Stimulated activated CD4-positive, alpha-beta T cell treated with anti-CD3 and anti-CD28 coated beads, Interleukin-4, amount 100 ng/mL, for 1 hour (primary cell): Measurements from ENCODE around the gene TSPAN14.

Experiments
- DNase-seq: peaks from one replicate; pipeline ENCODE4 v3.0.0-alpha.2; 2020

Gene TSPAN14

GRCh38 chr10:80457554-80458262, 3.6 kb downstream of the TSPAN14 start:
- DNase-seq, result no peak

GRCh38 chr10:80458263-80458625, 4.1 kb downstream of the TSPAN14 start:
- no peak for DNase-seq

GRCh38 chr10:80458638-80459037, 4.5 kb downstream of the TSPAN14 start:
- DNase-seq, result no peak

GRCh38 chr10:80459047-80459865, 5.1 kb downstream of the TSPAN14 start:
- no peak for DNase-seq

DNA sequence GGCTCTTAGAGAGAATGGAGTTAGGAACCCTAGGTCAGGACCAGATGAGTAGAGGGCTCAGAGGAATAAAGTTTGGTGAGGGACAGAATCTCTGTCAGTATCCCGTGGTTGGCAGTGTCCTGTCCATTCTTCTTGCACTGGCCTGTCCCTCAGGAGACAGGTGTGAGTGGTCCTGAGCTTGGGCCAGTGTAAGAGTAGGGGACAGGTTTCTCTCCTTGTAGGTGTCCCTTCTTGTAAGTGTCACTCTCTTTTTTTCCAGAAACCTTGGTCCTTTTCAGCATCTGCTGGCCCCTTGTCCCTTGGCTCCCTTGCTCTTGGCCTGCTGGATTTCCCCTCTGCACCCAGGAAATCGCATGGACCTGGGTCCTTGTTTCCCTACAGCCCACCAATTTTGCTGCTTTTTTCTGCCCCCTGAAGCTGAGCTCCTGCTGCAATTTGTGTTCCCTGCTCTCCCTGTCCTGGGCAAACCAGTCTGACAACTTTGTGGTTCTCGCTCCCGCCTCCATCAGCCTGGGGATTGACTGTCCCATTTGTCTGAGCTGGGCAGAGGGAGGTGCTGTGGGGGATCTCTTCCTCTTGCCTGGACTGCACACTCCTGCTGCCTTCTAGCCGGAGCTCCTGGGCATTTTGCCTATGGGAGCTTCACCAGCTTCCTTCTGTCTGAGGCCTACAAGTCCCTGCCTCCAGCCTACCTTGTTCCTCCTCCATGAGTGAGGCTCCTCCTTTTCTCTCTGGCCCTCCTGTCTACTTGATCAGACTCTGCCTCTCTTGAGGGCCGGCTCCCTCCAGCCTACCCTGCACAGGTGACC, 6.5 kb downstream of the TSPAN14 start:
- no peak for DNase-seq

- no peak for DNase-seq
Observed at GRCh38 chr10:80461208-80462183, 7.4 kb downstream of the TSPAN14 start.

DNA sequence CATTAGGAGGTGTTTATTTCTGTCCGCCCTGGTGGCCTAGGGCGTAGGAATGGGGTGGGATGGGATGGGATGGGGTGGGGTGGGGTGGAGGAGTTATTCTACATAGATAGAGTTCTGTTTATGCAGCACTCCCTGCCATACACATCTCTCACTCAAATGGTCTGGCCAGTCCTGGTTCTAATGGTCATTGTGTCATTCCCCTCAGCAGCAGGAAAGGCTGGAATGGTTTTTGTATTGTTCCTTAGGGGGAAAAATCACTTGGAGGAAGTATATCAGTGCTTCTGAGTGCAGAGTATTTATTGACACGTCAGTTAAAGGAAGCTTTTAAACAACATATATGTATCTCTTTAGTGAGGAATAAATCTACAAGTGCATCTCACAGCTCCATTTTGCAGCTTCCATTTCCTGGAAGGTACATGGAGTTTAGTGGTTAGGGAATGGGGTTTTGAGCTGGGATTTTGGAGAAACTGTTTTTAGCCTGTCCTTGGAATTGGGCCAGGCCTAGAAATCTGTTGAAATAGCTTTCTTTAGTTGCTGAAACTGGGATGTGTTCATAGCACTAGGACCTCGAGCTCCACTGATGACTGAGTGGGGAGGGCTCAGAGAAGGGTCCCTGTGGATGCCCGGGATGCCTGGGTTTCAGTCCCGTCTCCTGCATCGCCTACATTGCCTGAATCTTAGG, 8.3 kb downstream of the TSPAN14 start:
- no peak for DNase-seq

- DNase-seq, result no peak
Observed at GRCh38 chr10:80462981-80463741, 9.1 kb downstream of the TSPAN14 start.

- DNase-seq, result no peak
Observed at GRCh38 chr10:80463868-80464267, 9.8 kb downstream of the TSPAN14 start.

DNA sequence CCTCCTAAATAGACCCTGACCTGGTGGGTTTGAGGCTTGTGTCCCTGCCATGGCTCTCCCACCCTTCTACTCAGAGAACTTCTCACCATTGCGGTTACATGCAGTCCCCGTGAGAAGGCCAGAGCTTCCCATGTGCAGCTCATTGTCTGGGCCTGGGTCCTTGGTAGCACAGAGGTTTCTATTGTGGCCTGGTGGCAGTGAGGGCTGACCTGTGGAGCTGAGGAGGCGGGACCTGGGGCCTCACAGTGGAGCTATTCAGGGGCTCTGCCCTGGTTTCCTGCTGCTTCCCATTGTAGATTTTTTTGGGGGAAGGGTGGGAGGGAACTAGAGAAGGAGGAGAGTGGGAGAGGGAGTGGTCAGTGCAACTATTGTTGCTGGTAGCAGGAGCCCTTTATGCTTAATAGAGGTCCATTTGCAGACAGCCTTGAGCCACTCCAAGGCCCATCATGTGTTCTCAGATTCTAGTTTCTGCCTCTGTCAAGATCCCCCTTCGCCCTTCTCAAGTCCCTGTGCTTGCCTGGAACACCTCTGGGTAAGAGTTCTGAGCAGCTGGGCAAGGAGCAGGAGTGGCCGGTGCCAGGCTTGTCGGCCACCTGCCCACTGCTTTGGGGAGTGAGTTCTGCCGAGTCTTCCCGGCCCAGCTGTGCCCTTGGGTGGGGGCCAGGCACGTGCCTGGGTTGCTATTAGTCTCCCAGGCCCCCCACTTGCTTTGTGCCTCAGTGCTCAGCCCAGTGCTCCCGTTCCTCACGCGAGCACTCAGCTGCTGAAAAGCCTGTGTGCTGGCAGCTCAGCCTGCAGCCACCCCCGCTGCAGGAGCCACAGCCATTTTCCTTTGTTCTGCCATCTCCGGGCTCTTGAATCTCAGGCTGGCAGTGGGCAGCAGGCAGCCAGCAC, 10.7 kb downstream of the TSPAN14 start:
- DNase-seq, result peak; percentile 40

DNA sequence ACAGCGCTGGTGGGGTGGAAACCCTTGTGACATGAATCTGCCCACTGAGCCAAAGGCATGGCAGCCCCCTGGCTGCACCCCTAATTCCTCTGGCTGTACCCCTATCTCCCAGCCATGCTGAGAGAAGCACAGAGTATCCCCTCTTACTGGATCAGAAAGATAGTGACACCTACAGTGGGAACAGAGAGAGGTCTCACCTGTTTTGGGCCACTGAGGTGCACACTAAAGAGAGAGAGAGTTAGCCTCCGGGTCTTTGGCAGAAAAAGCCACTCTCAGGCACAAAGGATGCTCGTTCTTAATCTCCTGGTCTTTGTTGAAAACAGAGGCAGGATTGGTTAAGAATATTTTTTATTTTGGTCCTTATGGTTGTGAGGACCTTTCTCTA, 11.3 kb downstream of the TSPAN14 start:
- DNase-seq, result no peak

- peak; percentile 54 for DNase-seq
Observed at GRCh38 chr10:80465839-80466590, 11.9 kb downstream of the TSPAN14 start.

DNA sequence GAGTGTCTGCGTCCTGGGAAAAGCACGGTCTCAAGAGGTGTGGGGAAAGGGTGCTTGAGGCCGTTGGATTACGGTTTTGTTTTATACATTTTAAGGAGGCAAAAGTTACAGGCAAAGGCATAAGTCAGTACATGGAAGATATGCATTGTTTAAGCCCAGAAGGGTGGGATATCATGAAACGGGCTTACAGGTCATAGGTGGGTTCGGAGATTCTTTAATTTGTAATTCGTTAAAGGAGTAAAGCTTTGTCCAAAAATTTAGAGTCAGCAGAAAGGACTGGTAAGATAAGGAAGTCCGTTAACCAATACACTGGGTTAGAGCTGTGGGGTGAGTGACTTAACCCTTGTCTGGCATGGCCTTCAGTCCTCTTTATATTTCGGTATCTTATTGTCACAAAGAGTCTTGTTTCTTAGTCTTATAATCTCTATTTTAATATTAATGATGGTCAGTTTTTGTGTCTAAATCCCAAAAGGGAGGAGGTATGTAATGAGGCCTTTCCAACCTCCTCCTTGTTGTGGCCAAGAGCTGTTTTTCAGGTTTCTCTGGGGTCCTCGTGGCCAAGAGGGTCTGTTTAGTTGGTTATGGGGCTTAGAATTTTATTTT, 12.7 kb downstream of the TSPAN14 start:
- DNase-seq, result no peak

DNA sequence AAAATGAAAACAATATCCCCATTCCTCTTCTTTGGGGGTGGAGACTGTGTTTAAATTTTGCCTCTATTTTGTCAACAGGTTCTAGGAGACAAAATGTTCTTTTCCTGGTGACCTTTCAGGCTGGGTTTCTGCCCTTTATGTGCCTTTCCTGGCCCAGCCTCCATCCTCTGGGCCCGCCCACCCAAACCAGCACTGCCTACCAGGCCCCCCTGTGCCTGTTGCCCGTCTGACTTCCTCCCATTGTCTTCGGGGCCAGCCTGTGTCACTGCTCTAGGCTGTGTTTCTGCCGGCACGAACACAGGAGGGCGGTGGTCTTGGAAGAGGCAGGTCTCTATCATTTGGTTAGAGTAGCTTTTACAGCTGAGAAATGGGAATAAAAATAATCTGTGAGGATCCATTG, 13.9 kb downstream of the TSPAN14 start:
- DNase-seq, result peak; percentile 67

DNA sequence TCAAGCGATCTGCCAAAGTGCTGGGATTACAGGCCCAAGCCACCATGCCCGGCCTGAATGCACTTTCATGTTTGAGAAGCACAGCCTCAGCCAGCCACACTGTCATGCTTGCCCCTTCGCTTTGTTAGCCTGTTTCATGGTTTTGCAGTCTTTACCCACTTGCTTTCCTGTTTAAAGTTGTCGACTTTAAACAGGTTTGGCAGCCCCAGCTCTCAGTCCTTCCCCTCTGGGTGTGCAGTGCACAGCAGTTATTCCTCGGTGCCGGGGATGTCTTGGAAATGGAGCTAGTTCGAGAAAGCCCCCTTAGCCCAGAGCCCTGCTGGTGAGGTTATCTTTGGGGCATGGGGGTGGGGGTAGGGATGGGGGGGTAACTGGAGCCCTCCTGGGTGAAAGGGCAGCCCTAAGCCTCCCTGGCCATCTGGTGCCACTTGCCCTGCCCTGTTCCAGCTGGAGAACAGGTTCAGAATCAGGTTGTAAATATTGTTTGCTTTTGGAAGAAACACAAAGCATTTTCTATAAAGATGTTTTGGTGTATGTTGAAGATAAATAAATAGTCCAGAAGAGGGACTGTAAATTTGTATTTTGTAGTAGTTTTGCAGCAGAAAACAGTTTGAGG, 14.8 kb downstream of the TSPAN14 start:
- DNase-seq, result no peak

GRCh38 chr10:80470266-80470665, 16.2 kb downstream of the TSPAN14 start:
- DNase-seq, result no peak

DNA sequence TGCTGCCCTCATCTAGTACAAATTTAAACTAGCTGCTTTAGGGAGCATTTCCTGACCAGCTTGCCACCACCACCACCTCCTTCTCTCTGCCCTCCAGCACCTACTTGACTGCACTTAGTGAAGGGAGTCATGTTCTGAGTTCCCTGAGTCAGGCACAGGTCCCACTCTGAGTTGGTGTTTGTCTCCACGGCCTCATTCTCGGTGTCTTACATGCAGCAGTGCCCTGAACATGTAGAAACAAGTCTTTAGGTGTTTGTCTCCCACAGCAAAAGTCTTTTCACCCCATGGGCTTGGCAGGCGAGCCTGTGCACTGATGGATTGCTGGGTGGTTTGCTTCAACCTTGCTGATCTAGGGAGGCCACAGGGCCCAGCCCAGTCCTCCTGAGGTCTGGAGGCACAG, 16.9 kb downstream of the TSPAN14 start:
- no peak for DNase-seq

DNA sequence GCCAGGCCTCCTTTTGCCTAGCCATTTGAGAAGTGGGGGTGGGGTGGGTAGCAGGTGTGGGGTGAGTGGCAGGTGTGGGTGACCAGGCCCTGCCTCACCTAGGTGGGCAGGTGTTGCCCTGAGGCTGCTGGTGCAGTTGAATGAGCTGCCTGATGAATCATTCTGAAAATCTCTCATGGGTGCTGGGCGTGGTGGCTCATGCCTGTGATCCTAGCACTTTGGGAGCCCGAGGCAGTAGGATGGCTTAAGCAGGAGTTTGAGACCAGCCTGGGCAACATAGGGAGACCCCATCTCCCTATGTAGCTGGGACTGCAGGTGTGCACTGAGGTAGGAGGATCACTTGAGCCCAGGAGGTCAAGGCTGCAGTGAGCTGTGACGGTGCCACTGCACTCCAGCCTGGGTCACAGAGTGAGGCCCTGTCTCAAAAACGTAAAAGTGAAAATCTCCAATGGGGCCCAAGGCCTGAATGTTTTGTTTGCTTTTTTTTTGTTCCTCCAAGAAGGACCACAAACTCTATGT, 17.7 kb downstream of the TSPAN14 start:
- peak; percentile 53 for DNase-seq
